GM18861 (cell line): ENCODE measurements around the gene EXOSC7.

Experiments
- ATAC-seq: cut with Tn5 transposase; IDR thresholded peaks from one replicate; pipeline ENCODE4 v1.9.1; 2021; ENCODE audit not compliant: unreplicated experiment

Gene EXOSC7

DNA sequence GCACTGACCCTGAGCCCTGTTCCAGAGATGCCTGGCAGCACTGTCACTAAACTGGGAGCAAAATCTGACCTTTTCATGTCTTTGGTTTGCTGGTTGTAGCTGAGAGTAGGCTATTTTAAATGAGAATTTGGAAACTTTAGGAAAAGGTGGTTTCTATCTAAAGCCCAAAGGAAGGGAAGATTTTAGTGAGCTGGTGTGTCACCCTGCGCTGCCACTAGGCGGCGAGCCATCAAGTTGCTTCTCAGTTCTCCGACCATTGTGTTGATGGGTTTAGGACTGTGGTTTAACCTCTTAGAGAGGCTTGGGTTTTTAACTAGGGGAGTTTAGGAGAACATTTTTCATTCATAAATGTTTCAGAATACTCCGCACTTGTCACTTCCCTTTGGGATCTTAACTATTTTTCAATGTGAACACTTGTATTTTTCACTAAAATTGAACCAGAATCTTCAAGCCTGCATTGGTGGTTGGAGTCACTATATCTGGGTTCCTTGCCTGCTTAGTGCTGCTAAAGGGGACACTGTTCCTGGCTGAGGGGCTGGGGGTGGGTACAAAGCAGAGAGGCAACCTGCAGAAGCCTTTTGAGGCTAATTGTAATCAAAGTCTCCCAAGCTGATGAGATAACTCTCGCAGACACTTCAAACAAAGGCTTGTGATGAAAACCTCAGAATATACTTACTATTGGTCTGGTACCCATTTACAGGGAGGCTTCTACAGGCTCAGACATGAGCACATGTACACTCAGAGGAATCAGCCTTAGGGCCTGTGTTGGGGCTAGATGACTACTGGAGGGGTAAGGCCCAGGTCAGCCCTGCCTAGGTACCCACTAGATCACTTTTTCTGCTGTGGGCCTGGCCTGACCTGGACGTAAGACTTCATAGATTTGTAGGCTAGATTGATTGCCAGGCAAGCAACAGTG is 16.8 kb downstream of the EXOSC7 start:
- ATAC-seq: no peak

DNA sequence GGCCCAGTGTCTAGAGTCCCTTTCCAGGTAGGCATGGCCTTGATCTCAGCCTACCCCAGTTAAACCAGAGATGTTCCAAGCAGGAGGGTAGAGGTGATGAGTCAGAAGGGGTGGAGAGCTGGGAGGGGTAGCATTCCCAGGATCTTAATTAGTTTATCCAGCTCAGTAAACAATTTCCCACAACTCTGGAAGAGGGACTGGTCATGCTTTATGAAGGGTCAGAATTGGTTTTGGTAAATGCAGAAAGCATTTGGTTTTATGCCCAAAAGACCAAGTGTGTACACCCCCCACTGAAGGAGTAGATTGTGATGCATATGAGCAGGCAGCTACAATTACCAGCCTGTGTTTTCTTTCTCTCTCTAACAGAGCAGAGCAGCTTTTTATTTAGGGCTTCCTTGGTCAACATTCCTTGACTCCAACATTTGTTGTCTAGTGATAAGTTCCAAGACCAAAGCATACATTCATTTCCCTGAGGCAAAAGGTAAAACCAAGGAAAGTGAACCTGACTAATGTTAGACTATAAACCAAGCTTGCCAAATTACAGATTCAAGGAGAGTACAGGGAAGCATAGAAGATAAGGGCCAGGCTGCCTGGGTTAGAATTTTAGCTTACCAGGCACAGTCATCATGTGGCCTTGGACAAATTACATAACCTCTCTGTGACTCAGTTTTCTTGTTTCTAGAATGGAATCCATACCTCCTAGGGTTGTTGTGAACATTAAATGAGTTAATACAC is 17.6 kb downstream of the EXOSC7 start:
- ATAC-seq: no peak

DNA sequence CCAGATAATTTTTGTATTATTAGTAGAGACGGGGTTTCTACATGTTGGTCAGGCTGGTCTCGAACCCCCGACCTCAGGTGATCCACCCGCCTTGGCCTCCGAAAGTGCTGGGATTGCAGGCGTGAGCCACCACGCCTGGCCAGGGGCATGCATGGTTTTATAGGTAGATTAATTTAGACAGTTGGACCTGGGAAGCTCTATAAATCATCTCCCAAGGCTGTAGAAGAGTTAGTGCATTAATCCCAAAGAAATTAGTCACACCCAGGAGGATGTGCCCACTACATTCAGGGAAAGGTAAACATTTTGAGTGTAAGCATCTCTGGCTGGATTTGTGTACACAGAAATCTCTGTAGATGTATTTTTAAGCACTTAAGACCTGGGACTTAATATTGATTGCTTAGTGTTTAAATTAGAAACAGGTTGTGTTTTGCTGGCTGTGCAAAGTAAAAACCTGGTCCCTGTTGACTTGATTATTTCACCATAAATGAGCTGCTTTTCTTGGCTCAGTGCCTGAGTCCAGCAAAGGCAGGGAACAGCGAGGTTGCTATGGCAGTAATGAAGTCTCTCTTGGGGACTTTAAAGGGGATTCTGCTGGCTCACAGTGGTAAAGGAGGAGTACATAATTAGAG is 19.2 kb downstream of the EXOSC7 start:
- no peak for ATAC-seq

- ATAC-seq: peak; percentile 46
Observed at GRCh38 chr3:44996556-44996969, 20.5 kb downstream of the EXOSC7 start.

DNA sequence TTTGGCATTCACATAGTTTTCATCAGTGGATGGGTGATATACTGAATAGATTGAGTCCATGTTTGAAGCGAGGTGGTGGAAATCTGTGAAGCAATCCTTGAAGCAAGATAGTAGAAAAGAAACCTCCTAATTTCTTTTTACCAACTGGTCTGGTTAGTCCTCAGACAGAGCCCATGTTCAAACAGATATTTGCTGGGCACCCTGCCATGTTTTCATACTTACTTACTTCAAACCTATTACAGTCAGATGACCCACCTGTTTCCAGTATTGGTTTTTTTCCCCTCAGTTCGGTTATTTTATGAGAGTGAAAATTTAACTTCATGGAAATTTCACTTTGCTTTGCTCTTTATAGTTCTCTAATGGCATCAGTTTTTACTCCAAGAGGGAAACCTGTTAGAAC is 23.7 kb downstream of the EXOSC7 start:
- ATAC-seq: no peak

DNA sequence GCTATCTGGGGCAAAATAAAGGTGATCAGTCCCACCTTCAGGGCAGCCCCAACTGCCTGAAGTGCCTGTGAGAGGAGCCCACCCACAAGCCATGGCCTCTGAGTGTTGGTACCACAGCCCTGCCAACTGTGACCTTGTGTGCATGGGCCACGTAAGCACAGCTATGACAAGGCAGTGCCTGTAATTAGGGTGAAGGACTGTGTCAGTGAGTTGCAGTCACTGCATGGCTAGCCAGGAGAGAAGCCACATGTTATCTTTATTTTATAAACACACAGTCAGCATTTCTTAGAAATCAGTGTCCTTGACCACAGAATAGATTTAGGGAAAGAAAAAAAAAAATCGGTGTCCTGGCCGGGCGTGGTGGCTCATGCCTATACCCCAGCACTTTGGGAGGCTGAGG is 24.8 kb downstream of the EXOSC7 start:
- no peak for ATAC-seq

DNA sequence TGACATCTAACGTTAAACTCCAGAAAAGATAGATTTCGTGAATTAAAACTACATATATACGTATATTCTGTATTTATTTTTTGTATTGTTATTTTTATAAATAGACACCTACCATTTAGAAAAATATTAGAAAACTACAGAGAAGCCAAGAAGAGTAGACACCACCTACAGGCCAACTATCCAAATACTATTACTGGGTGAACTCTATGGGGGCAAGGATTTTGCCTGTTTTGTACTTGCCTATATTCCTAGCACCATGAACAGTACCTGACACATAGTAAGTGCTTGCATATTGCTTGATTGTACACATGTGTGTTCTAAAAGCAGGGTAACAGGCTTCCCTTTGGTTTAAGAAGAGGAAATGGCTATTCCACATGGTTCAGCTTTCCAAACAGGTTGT is 25.7 kb downstream of the EXOSC7 start:
- ATAC-seq: no peak

DNA sequence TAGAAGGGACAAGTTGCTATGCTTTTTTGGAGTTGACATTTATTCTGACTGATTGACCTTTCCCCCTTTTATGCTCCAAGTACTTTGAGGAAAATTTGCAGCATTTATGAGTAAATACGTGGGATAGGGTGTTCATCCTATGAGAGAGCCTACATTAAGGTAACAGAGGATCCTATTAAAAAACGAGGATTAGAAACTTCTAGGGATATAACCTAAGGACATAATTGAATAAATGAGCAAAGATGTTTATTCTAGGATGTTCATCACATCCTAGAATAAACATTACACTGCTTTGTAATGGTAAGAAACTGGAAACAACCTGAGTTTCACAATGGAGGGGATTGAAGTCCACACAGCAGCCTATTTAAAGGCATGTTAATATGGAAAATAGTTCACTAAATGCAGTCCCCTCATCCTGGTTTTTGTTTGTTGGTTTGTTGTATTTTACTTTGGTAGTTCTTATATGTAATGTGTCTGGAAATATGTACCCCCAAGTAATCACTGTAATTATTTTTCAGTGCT is 26.2 kb downstream of the EXOSC7 start:
- no peak for ATAC-seq

DNA sequence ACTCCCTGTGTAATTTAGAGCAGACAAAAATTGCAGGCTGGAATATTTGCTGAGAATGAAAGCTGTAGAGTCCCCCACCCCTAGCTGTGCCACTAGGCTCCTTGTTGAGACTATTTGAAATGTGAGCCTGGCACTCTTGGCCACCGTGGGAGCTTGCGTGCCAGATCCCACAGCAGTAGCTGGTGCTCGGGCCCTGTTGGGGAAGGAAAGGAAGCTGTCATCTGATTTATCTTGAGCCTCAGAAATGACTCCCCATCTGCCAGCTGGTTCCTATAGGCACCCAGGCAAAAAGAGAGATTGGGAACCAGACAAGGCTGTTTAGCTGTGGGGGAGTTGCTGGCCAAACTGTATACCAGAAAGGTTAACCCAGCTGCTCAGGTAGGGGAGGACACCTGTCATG is 26.7 kb downstream of the EXOSC7 start:
- no peak for ATAC-seq

- no peak for ATAC-seq
Observed at GRCh38 chr3:45003406-45003805, 27.4 kb downstream of the EXOSC7 start.

DNA sequence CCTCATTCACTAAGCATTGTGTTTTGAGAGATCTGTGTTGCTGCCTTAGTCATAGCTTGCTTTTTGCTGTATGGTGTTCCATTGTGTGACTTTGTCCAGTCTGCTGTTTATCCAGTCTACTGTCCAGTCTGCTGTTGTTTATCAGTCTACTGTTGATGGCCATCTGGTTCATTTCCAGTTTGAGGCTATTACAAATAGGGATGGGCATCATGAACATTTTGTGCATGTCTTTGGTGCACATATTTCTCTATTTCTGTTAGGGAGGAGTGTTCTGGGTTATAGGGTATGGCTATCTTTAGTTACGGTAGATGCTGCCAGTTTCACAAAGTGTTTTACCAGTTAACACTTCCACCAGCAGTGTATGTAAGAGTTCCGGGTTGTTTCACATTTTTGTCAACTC is 27.8 kb downstream of the EXOSC7 start:
- no peak for ATAC-seq

- ATAC-seq: no peak
Observed at GRCh38 chr3:45007091-45007490, 31.0 kb downstream of the EXOSC7 start.

DNA sequence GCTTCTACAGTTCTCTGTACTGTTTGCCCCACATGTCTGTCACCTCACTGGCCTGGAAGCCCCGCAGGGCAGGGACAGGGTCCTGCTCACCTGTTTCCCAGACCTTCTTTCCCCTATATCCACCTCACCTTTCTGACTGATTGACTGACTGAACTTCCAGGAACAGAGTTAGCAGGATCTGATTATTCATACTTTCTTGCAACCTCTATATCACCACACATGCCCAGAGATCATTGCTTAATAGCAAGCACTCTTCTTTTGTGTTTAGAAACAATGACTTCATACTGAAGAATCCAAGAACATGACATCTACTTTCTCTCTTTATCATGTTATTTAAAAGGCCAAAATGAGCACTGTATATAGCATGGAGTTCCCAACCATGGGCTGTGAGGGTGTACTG is 32.1 kb downstream of the EXOSC7 start:
- no peak for ATAC-seq

GRCh38 chr3:45009868-45010267 is 33.8 kb downstream of the EXOSC7 start:
- no peak for ATAC-seq

DNA sequence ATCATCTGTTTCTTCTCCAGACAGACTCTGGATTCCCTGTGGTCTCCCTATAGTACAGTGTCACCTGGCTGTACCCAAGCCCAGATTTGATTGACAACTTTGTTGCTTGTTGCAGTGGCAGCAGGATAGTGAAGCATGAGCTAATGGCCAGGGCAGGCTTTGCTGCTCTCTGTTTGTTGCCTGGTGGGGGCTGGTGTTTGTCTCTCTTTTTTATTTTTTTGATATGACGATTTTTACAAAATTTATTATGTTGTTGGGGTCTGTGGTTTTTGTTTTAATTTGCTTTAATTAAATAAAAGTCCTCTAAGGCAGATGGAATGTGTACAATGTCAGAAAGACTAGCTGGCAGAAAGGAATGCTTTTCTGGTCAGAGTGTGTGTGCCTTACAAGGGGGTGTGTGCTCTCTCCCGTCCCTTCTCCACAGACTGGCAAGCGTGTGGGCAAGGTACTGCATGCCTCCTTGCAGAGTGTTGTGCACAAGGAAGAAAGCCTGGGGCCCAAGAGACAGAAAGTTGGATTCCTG is 34.8 kb downstream of the EXOSC7 start:
- no peak for ATAC-seq

GRCh38 chr3:45011756-45012508 is 35.9 kb downstream of the EXOSC7 start:
- ATAC-seq: peak; percentile 70

DNA sequence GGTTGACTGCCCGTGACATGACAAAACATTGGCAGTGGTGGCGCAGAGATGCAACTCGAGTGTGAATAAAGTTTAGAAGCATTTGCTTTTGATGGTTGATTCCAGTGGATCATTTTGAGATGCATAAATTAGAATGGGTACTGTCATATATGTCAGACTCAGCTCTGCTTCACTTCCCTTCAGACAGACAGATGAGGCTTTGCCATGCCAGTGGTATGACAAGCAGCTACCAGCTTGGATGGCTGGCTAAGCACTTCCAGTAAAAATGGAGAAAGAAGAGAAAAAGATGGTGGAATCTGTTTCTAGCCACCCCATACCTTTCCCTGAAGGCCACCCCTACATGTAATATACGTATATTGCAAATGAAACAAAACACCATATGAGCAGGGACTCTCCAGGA is 36.5 kb downstream of the EXOSC7 start:
- no peak for ATAC-seq

DNA sequence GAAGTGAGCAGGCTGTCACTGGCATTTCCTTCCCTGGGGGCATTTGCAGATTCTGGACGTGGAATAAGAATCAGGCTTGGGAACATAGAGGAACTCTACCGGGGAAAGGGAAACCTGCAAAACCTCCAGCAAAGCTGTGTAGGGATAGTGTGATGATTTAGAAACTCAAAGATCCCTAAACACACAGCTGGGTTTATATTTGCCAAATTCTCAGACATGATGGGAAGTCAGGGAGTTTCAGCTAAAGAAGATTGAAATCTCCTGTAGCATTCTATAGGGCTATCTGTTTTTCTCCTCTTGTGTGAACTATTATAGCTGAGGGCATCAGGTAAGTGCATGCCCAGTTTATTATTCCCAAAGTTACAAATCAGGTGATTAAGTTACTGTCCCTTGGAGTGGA is 40.9 kb downstream of the EXOSC7 start:
- no peak for ATAC-seq

DNA sequence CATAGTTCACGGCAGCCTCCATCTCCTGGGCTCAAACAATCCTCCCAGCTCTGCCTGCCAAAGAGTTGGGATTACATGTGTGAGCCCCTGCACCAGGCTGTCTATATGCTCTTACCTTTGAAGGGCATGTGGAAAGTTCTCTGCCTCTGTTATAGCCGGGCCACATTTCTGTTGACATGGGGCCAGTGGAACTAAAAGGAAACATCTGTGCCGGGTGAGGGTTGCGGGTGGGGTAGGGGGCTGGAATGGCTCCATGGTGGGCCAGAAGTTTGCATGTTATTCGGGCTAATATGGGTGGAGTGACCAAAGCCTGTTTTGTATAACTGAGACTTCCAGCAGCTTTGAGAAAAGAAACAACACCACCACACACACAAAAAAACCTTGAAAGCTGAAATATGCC is 41.8 kb downstream of the EXOSC7 start:
- no peak for ATAC-seq

DNA sequence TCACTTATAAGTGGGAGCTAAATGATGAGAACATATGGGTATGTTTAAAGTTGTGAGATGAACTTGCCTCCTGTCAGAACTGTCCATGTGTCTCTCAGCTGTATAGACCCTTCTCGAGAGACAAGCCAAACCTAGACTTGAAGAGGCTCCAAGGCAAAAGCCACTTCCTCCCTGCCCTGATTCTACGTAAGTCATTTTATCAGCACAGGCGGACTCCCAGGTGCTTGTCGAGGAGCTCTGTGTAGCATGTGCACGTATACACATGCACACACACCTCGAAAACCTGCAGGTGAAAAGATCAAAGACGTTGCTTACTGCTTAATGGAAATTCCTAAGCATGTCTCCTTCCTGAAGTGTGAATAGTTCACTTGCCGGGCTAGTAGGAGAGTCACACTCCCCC is 44.5 kb downstream of the EXOSC7 start:
- no peak for ATAC-seq
